T-helper 2 cell treated with Interferon-gamma antibody and Interleukin-4, amounts not matched to agents 100 ng/mL and 5 ng/mL, for 36 hours (primary cell): Measurements from ENCODE around the gene RMC1. TPM values are rescaled to one million over a fixed set of nuclear protein-coding genes. Genes with fewer than 3 reads are reported as not detected.
"Not testable (repeated sequence)": the region's sequence is repeated elsewhere in the genome, so short reads cannot be mapped to it uniquely, and the experiment has no call there.

Source experiments
- intact Hi-C: fragments of 100-400 bp; cut with micrococcal nuclease; formaldehyde crosslinking; loops from one replicate; pipeline ENCODE4 v1.15.1; 2023
- total RNA-seq: library from RNA; stranded (reverse); gene quantifications from 2 replicates; pipeline ENCODE4 v1.2.3, GENCODE V29; 2022

Gene RMC1
- total RNA-seq, 1 donor from 2014 or later, result 57.5 TPM

GRCh38 chr18:23551978-23552377 is 48.7 kb downstream of the RMC1 start:
- intact Hi-C loops, result no loop called here

DNA sequence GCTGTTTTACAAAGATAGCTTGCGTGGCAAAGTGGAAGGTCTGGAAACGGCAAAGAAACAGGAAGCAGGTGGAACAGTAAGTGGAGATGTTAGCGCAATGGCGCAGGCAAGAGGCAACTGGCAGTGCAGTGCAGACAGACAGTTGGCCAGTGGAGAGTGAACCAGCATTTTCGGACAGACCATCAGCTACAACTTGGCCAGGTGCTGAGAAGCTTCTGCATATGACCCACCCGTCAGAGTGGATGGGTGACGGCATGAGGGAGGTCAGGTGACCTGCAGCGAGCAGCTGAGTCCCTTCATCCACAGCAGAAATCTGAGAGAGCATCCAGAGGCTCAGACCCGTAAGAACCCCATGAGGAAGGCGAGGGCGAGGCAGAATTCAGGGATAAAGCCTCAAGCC is 49.2 kb downstream of the RMC1 start:
- intact Hi-C loops, result no loop called here

DNA sequence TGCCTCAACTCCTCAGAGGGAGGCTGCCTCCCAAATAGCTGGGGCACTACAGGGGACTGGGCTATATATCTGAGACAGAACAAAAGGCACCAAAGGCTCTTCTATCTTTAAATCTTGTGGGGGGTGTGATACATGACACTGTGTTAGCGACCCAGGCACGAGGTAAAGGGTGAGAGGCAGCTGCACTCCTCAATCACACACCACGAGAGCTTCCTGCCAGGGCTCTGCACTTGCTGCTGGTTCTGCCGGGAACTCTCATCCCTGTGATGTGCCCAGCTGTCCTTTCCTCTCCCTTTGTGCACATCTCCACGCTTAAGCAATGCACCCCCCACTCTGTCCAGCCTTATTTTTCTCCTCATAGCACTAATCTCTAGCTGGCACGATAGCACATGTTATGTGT is 50.6 kb downstream of the RMC1 start:
- intact Hi-C loops, result no loop called here

DNA sequence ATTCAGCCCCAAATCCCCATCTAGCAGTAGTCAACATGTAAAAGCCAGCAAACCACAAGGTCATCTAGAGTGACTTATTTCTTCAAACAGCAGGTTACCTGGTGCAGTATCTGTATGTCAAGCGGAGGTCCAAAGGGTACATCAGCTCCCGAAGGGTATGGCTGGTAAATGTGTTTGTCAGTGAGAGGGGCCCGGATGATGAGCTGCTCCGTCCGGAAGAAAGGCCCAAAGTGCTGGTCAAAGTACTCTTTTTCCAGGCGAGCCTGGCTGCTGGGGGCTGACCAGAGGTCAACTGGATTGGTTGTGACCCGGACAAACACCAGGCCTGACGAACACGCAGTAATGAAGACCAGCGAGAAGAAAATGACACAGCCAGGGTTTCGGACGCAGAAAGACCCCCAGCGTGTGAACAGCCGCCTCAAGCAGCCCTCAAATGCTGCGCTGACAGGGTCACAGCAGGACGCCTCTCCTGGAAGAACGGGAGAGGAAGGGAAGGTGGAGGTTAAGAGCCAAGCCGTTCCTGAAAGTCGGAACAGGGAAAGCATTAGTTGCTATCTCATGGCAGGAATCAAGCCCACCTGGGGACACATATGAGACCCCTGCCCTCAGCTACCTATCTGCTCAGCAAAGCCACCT is 53.0 kb downstream of the RMC1 start:
- intact Hi-C loops, result no loop called here

GRCh38 chr18:23557511-23557910 is 54.2 kb downstream of the RMC1 start:
- intact Hi-C loops, result not testable (repeated sequence)

DNA sequence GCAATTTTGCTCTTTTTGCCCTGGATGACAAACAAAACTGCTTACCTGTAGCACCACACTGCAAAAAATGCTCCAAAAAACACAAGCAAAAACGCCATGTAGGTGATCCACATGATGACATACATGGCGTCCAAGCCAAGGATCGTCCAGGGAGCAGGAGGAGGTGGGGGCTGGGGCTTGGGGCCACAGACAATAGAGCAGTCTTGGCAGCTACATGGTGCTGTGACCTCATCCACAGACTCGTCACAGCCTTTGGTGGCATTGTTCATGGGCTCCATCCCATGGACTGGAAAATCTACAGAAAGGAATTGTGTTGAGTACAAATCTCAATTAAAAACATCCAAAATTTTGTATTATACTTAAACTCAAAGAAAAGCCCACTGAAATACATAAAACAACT is 56.9 kb downstream of the RMC1 start:
- intact Hi-C loops, result no loop called here

- intact Hi-C loops, result no loop called here
Measured at GRCh38 chr18:23563377-23564043, 60.2 kb downstream of the RMC1 start.

DNA sequence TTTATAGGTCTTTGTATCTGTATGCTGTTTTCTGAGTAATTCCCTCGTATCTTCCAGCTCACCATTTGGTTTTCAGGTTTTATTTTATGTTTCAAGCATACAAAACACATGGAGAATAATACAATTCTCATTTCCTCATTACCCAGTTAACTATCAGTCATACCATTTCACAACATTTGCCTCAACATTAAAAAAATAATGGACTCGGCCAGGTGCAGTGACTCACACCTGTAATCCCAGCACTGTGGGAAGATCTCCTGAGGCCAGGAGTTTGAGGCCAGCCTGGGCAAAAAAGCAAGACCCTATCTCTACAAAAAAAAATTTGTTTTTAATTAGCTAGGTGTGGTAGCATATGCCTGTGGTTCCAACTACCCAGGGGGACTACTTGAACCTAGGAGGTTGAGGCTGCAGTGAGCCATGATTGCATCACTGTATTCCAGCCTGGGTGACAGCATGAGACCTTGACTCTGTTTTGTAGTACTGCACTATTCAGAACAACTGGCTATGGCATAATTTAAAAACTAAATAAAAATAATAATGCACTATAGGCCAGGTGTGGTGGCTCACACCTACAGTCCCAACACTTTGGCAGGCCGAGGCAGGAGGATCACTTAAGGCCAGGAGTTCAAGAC is 62.7 kb downstream of the RMC1 start:
- intact Hi-C loops, result no loop called here

DNA sequence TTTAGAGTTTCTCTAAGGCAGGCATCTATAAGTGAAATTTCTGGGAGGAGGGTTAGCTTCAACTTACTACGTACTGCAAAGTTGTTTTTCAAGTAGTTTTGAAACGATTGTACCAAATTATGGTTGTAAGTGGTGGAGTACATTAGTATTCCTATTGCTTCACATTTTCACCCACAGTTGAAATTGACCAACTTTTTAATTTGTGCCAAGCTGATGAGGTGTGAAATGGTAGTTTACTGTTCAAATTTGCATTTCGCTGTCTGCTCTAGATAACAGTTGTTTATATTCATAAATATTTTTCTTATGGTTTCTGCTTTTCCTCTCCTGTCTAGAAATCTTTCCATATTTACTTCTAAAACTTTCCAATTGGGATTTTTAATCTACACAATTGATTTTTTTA is 64.4 kb downstream of the RMC1 start:
- intact Hi-C loops, result no loop called here

DNA sequence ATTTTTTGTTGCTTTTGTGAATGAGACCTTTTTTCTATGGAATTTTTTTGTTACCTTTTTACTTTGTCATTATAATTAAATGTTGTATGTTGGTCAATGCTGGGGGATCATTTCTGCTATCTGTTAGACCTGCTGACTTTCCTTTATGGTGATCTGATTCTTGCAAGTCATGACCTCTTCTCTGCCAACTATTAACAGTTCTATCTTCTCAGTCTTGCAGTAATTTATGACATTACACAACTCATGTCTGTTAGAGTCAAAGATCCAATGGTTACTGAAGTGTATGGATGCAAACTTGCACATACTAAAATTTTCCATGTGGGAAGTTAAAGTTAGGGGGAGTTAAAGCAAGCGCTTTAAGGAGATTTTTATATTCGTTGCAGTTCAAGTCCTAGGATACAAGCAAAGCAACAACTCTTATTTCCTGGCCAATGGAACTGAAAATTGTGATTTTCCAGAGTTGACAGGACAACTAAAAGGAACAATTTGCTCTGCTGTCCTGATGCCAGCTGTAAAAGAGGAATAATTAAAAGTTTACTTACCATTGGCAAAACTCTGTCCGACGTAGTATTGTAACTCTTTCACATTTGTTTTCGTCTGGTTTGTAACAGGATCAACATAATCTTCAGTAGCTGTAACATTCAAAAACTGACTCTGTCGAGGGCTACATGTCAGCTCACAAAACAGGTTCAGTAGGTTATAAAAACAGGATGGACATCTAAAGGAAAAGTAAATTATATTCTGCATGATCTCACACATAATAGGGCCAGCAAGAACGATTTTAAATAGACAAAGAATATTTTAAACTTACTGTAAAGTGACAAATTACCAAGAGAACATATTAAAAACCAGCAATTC is 65.2 kb downstream of the RMC1 start:
- intact Hi-C loops, result no loop called here

- intact Hi-C loops, result loop anchor here (5.0 kb wide), 1 partner anchor 37 kb away; no protein-coding TSS in a partner anchor
Measured at GRCh38 chr18:23569299-23570063, 66.2 kb downstream of the RMC1 start.

DNA sequence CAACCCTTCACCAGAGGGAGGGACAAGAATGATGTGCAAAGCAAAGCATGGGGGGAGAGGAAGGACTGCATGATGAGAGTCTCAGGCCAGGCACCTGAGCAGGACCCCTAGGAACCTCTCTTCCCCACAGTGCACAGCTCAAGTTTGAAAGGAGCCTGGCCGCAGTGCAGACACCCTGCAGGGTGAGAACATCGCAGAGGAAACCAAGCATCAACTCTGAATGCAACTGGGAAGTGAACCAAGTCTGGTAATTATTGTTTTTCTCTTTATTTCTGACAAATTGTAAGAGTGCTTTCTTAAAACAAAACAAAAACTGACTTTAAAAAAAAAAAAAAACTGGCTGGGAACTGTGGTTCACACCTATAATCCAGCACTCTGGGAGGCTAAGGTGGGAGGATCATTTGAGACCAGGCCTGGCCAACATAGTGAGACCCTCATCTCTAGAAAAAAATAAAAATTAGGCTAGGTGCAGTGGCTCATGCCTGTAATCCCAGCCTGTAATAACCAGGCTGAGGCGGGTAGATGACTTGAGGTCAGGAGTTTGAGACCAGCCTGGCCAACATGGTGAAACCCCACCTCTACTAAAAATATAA is 67.7 kb downstream of the RMC1 start:
- intact Hi-C loops, result loop anchor here (5.0 kb wide), 1 partner anchor 39 kb away; no protein-coding TSS in a partner anchor

GRCh38 chr18:23572012-23572411 is 68.7 kb downstream of the RMC1 start:
- intact Hi-C loops, result loop anchor here (5.0 kb wide), 1 partner anchor 40 kb away; no protein-coding TSS in a partner anchor

DNA sequence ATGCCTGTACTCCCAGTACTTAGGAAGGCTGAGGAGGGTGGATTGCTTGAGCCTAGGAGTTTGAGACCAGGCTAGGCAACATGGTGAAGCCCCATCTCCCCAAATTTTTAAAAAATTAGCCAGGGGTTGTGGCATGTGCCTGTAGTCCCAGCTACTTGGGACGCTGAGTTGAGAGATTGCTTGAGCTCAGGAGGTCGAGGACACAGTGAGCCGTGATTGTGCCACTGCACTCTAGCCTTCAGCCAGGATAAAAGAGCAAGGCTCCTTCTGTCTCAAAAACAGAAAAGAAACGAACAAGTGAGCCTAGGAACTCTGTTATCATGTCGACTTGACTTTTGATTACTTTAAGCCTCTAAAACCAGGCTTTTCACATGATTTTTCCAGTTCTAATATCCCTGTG is 69.3 kb downstream of the RMC1 start:
- intact Hi-C loops, result loop anchor here (5.0 kb wide), 1 partner anchor 40 kb away; no protein-coding TSS in a partner anchor

DNA sequence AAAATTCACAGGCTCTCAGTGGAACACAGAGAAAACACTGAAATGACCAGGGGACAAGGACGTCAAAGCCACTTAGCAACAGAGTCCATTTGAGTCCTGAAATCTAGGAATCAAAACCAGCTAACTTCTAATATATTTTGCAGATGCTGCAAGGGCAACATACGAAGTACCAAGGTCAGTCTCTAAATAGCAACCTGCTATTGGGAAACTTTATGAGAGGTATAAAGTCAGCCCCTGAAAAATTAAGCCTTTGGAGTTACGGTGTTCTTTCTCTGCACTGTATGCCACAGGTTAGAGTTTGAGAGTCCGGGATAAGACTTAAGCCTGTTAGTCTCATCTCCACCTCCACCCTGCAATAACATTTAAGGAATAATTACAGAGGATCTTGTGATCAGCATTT is 69.7 kb downstream of the RMC1 start:
- intact Hi-C loops, result loop anchor here (5.0 kb wide), 1 partner anchor 41 kb away; no protein-coding TSS in a partner anchor

DNA sequence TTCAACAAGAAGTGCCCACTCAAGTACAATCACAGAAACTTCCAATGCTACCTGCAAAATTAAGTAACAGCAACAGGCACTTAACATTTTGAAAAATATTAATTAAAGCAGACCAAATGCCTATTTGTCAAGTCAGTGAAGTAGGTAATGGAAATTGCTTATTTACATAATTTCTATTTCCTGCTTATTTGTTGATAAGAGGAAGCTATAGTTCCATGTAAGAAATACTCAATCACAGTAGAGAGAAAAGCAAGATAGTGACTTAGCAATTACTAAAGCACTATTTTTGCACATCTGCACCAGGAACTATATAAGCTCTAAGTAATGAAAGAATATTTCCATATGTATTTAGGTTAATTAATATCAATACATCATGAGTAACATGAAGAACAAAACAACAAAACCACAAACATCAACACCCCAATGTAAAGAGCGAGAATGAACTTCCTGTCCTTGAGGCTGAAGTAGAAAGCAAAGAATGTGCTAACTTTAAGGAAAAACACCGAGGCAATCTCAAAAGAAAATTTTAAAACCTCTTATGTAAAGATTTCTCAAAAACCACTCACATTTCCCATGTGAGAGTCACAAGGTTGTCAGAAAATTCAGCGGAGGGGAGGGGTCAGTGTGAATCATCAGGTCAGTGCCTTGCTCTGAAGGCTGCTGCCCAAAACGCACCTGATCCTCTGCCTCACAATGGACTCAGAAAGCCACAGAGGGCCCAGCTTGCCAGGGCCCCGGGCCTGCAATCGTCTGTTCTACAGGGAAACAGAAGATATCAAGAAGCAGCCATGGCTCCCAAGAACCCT is 70.5 kb downstream of the RMC1 start:
- intact Hi-C loops, result loop anchor here (1.0 to 5.0 kb wide), 2 partner anchors 12 to 42 kb away; partner anchors contain the start of gene NPC1

- intact Hi-C loops, result loop anchor here (1.0 to 5.0 kb wide), 2 partner anchors 12 to 42 kb away; partner anchors contain the start of gene NPC1
Measured at GRCh38 chr18:23574611-23575308, 71.4 kb downstream of the RMC1 start.

DNA sequence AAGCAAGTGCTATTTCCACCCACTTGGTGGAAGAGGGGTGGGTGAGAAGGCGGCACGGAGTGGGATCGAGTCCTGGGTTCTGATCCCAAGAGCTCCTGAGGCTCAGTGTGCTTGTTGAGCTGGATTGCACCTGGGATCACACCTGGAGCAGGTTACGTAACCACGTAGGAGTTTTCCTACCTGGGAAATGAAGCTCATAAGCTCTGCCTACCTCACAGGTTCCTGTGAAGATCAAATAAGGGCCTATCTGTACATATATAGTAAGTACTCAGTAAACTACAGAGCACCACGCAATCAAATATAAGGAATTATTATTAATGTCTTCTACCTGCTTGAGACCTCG is 72.0 kb downstream of the RMC1 start:
- intact Hi-C loops, result no loop called here

DNA sequence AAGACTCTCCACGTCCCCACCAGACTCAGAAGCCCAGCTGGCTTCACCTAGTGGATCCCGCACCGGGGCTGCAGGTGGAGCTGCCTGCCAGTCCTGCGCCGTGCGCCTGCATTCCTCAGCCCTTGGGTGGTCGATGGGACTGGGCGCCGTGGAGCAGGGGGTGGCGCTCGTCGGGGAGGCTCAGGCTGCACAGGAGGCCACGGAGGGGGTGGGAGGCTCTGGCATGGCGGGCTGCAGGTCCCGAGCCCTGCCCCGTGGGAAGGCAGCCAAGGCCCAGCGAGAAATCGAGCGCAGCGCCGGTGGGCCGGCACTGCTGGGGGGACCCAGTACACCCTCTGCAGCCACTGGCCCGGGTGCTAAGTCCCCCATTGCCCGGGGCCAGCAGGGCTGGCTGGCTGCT is 74.2 kb downstream of the RMC1 start:
- intact Hi-C loops, result not testable (repeated sequence)
